Measurements from ENCODE around the gene C6orf89.

C6orf89 gene

DNA sequence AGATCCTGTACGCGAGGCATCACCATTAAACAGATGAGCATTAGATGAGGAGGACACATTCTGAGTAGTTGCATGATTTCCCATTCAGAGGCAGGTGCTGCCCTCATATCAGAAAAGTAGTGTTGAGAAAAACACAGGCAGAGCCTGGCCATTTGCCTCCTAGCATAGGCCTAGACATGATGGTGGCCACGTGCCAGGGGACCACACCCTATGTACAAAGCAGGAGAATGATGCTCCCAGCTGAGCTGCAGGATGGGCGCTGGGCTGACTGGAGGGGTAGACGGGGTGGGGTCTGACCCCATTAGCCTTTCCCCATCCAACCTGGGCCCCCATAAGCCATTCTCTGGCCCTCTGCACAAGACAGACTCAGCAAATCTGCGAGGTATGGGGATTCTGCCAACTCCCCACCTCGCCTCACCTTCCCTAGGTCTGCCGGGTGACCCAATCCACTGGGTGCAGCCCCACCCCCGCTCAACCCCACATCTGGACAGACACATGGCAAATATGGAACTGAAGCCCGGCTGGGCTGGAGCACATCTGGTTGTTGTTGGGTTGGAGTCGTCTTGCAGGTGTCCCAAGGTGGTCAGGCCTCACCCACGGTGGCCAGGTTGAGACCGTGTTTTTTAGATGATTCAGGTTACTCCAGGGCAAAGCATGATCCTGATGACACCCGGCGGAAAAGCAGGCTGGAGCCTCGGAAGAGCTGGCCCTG lies 82.7 kb downstream of the C6orf89 start:
- DNase-seq (ENCODE audit: low read depth in 2 of 2) = no peak

DNA sequence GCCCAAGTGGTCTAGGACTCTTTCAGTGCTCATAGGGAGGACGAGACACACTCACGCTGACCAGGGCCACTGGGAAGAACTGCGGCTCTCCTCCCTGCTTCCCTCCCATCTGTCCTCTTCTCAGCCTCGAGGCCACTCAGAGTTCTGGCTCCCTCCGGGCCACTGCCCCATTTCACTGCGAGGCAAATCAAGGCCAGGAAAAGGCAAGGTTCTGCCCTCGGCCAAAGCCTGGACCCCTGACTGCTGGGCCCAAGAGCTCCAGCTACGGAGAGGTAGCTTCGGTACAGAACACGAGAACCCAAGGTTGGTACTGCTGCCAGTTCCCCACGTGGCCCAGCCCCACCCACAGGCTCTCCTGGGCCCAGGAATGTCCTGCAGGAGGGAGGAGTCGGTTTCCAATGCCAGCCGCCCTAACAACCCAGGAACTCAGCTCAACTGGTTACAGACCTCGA lies 83.5 kb downstream of the C6orf89 start:
- DNase-seq (ENCODE audit: low read depth in 2 of 2) = no peak

DNA sequence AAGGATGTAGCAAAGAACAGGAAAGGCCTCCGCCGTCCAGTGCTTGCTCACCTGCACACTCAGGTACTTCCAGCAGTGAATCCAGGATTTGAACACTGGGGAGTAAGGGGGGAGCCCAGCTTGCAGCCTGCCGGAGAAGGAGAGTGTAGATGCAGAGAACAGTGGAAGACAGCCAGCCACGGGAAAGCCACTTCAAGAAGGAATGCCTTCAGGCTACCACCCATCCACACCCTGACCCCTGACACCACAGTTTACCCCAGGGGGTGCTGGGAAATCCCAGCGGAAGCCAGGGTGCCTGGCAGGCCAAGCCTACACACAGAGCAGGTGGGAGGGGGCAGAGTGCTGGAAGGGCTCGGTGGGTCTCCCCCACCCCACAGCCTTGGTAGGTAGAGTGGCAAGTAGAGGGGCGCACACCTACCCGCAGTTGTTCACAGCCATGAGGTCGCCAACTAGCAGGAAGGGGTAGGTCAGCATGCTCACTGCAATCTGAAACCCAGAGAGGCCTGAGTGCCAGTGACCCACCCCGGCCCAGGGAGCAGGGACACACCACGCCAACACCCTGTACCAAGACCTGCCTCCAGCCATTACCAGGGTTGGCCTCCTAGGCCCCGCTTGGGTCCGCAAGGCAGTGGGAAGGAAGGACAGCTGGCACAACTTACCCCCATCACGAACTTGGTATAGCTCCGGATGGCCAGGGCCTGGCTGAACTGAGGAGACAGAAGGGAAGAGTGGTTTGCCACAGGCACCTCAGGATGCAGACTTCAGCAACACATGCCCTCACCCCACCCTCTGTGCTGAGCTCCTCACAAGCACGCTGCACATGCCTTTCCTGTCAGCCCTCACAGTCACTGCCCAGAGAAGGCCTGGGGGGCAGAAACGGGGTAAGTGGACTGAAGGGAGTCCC lies 84.5 kb downstream of the C6orf89 start:
- no peak for DNase-seq (ENCODE audit: low read depth in 2 of 2)

DNA sequence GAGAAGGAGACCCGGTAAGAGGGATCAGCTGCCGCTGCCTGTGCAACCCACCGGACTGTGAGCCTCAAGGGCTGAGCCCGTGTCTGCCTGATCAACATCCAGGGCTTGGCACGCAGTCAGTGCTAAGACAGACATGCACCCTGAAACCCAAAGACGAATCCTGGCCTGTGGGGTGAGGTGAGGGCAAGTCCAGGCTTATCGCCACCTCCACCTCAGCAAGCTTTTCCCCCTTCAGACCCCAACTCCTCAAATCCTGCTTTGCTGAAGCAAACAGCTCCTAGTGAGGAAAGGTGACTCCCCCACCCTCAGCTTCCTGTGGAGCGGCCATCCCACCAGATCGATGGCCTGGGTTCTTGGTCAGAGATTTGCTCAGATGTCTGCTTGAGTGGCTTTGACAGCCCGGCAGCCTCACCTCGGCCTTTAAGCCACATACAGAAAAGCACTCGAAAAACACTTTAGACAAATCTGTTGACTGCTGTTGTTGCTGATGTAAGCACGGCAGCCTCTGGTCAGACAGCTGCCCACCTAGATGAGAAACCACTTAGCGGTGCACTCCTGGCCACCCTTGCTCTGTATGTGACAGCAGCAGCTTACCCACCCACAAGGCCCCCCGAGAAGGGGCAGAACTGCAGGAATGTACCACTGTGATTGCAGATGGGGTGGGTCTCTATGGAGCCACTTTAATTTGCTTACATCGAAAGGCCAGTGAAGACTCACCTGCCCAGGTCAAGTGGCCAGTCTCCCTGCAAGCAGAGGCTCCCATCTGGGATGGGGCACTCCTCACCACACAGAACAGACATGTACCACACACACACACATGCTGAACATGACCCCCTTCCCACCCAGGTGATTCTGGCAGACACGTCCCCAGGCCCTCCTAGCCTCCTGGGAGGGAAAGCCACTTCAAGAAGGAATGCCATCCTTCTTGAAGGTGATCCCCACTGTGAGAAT lies 85.4 kb downstream of the C6orf89 start:
- DNase-seq (ENCODE audit: low read depth in 2 of 2) = no peak

- DNase-seq (ENCODE audit: low read depth in 2 of 2) = no peak
These were observed 86.3 kb downstream of the C6orf89 start for GRCh38 chr6:36971921-36972673.

DNA sequence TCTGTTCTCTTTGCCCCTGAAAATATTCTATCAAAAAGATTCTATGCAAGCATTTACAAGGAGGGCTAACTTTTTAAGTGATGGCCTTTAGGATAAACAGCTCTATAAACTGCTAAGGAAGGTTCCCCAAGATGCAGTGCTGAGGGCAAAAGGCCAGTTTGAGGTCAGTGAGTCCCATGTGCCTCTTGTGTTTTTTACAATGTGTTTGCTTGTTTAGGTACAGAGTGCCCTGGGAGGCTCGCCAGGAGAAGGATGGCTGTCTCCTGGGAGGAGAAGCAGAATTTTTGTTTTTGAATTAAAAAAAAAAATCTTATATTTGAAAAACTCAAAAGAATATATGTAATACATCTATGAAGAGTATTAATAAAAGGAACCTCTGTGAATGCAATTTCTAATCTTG lies 87.4 kb downstream of the C6orf89 start:
- DNase-seq (ENCODE audit: low read depth in 2 of 2) = no peak

GRCh38 chr6:36973647-36974046 lies 87.9 kb downstream of the C6orf89 start:
- no peak for DNase-seq (ENCODE audit: low read depth in 2 of 2)

GRCh38 chr6:36975231-36976006 lies 89.7 kb downstream of the C6orf89 start:
- DNase-seq (ENCODE audit: low read depth in 2 of 2) = no peak

DNA sequence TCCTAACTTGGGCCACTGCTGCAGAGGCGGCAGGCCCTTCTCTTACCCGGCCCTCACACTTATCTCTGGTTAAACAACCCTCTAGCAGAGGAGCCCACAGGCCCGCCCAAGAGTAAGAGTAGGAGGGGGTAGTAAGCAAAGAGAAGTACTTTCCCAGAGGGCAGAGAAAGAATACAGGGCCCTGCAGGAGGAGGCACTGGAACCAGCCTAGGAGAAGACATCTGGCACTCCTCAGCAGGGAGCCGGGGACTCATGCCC lies 90.2 kb downstream of the C6orf89 start:
- DNase-seq (ENCODE audit: low read depth in 2 of 2) = no peak

DNA sequence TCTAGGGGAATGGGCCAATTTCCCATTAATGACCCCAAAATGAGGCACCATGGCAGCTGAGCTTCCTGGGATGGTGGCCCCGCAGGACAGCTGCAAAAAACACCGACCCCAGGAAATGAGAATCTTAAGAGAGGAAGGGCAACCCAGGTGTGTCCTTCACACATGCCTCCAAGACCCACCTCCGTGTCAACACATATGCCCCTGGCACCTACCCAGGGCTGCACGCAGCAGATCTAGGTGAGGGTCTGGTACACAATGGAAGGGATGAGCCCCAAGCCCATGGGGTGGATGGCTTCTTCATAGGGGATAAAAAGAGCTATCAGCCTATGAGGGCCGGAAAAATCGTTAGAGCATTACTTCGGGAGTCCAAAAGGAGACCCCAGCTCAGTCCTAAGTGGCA lies 90.8 kb downstream of the C6orf89 start:
- DNase-seq (ENCODE audit: low read depth in 2 of 2) = no peak

- no peak for DNase-seq (ENCODE audit: low read depth in 2 of 2)
These were observed 91.2 kb downstream of the C6orf89 start for GRCh38 chr6:36976931-36977330.

- DNase-seq (ENCODE audit: low read depth in 2 of 2) = no peak
These were observed 91.8 kb downstream of the C6orf89 start for GRCh38 chr6:36977470-36977941.

Measured in stimulated activated CD8-positive, alpha-beta memory T cell treated with anti-CD3 and anti-CD28 coated beads, Interleukin-2, amount 100 ng/mL, for 48 hours (primary cell).